Adrenal gland (tissue), 5 donors: ENCODE measurements around the gene OTOP3.

Experiments used
- CTCF ChIP-seq, 6 experiments: fragments of 450-650 bp in 4 of 6; fragments of 200-600 bp in 2 of 6; sonication (generic) in 1 of 6; IDR thresholded peaks; 1 replicate in 5 of 6; 2 replicates in 1 of 6; pipeline versions ENCODE4 v1.5.1 to v1.8.0; 2016 to 2021; ENCODE audit warnings: antibody characterized with exemption in 6 of 6, mild to moderate bottlenecking in 2 of 6, moderate library complexity in 1 of 6
- POLR2A ChIP-seq, 2 donors: fragments of 450-650 bp; IDR thresholded peaks; one replicate each; pipeline ENCODE4 v1.6.1; 2017; ENCODE audit warnings: antibody characterized with exemption in 2 of 2, mild to moderate bottlenecking in 2 of 2, moderate library complexity in 1 of 2
- donor health status: DM: no; HTN: no; CAD: no.

- TF ChIP-seq CTCF (IDR thresholded peaks at IDR 0.05) (no peak), POLR2A (IDR thresholded peaks at IDR 0.05) (no peak)
Observed at GRCh38 chr17:74922172-74922571, 13.5 kb upstream of the OTOP3 start.
